Suprapubic skin (tissue), 3 donors: ENCODE measurements around the gene PLEKHA1.

Experiments
- CTCF ChIP-seq, 2 donors: fragments of 200-600 bp in 1 of 2; fragments of 450-650 bp in 1 of 2; sonication (generic) in 1 of 2; IDR thresholded peaks; one replicate each; pipeline ENCODE4 v1.5.1; 2016 to 2019; ENCODE audit warnings: antibody characterized with exemption in 2 of 2, mild to moderate bottlenecking in 1 of 2, moderate library complexity in 1 of 2
- POLR2AphosphoS5 ChIP-seq, 3 donors: sonication (generic); formaldehyde crosslinking; IDR thresholded peaks; one replicate each; pipeline ENCODE4 v1.6.1; 2017; ENCODE audit warnings: antibody characterized with exemption in 3 of 3

- TF ChIP-seq CTCF (IDR thresholded peaks at IDR 0.05) = no peak
- TF ChIP-seq POLR2AphosphoS5 (IDR thresholded peaks at IDR 0.05) = no peak
Observed at GRCh38 chr10:122476333-122476695, 101.8 kb downstream of the PLEKHA1 start.
